Measurements from ENCODE around the gene TIMM44.

GRCh38 chr19:7943444-7944176 is at the start of gene TIMM44:
- peak; percentile 95 to 97 for TF ChIP-seq POLR2AphosphoS5 (IDR thresholded peaks at IDR 0.05)
- TF ChIP-seq, protein P1, sequence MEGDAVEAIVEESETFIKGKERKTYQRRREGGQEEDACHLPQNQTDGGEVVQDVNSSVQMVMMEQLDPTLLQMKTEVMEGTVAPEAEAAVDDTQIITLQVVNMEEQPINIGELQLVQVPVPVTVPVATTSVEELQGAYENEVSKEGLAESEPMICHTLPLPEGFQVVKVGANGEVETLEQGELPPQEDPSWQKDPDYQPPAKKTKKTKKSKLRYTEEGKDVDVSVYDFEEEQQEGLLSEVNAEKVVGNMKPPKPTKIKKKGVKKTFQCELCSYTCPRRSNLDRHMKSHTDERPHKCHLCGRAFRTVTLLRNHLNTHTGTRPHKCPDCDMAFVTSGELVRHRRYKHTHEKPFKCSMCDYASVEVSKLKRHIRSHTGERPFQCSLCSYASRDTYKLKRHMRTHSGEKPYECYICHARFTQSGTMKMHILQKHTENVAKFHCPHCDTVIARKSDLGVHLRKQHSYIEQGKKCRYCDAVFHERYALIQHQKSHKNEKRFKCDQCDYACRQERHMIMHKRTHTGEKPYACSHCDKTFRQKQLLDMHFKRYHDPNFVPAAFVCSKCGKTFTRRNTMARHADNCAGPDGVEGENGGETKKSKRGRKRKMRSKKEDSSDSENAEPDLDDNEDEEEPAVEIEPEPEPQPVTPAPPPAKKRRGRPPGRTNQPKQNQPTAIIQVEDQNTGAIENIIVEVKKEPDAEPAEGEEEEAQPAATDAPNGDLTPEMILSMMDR (IDR thresholded peaks at IDR 0.05) = no peak

All from esophagus muscularis mucosa (tissue), 3 donors.